ENCODE data around the gene HNF4A.

The HNF4A gene

GRCh38 chr20:44390280-44390679, 34.8 kb downstream of the HNF4A start:
- in situ Hi-C loops (cut with MboI; ENCODE audit: low sequenced_read_pairs), result no loop called here

- in situ Hi-C loops (cut with MboI; ENCODE audit: low sequenced_read_pairs), result no loop called here
Observed at GRCh38 chr20:44392088-44392775, 36.7 kb downstream of the HNF4A start.

GRCh38 chr20:44392776-44393607, 37.5 kb downstream of the HNF4A start:
- in situ Hi-C loops (cut with MboI; ENCODE audit: low sequenced_read_pairs), result no loop called here

- in situ Hi-C loops (cut with MboI; ENCODE audit: low sequenced_read_pairs), result no loop called here
Observed at GRCh38 chr20:44393608-44394451, 38.3 kb downstream of the HNF4A start.

- in situ Hi-C loops (cut with MboI; ENCODE audit: low sequenced_read_pairs), result no loop called here
Observed at GRCh38 chr20:44394452-44394701, 38.9 kb downstream of the HNF4A start.

GRCh38 chr20:44394702-44395460, 39.4 kb downstream of the HNF4A start:
- in situ Hi-C loops (cut with MboI; ENCODE audit: low sequenced_read_pairs), result no loop called here

- in situ Hi-C loops (cut with MboI; ENCODE audit: low sequenced_read_pairs), result no loop called here
Observed at GRCh38 chr20:44395461-44396340, 40.2 kb downstream of the HNF4A start.

GRCh38 chr20:44396369-44397130, 41.1 kb downstream of the HNF4A start:
- in situ Hi-C loops (cut with MboI; ENCODE audit: low sequenced_read_pairs), result no loop called here

- in situ Hi-C loops (cut with MboI; ENCODE audit: low sequenced_read_pairs), result no loop called here
Observed at GRCh38 chr20:44398335-44398734, 42.8 kb downstream of the HNF4A start.

- in situ Hi-C loops (cut with MboI; ENCODE audit: low sequenced_read_pairs), result no loop called here
Observed at GRCh38 chr20:44399446-44399845, 43.9 kb downstream of the HNF4A start.

- in situ Hi-C loops (cut with MboI; ENCODE audit: low sequenced_read_pairs), result no loop called here
Observed at GRCh38 chr20:44400671-44400969, 45.1 kb downstream of the HNF4A start.

- in situ Hi-C loops (cut with MboI; ENCODE audit: low sequenced_read_pairs), result no loop called here
Observed at GRCh38 chr20:44400970-44401769, 45.7 kb downstream of the HNF4A start.

GRCh38 chr20:44401770-44402390, 46.4 kb downstream of the HNF4A start:
- in situ Hi-C loops (cut with MboI; ENCODE audit: low sequenced_read_pairs), result no loop called here

GRCh38 chr20:44402391-44403193, 47.1 kb downstream of the HNF4A start:
- in situ Hi-C loops (cut with MboI; ENCODE audit: low sequenced_read_pairs), result no loop called here

- in situ Hi-C loops (cut with MboI; ENCODE audit: low sequenced_read_pairs), result no loop called here
Observed at GRCh38 chr20:44403194-44404112, 48.0 kb downstream of the HNF4A start.
